Stimulated activated CD4-positive, alpha-beta T cell treated with anti-CD3 and anti-CD28 coated beads, Interleukin-1b, Interleukin-23, amount 100 ng/mL, for 48 hours (primary cell): ENCODE measurements around the gene IRX4.
"Not testable (repeated sequence)": the region's sequence is repeated elsewhere in the genome, so short reads cannot be mapped to it uniquely, and the experiment has no call there.

ENCODE experiments used
- DNase-seq: peaks from one replicate; pipeline ENCODE4 v3.0.0-alpha.2; 2020

IRX4 gene

DNA sequence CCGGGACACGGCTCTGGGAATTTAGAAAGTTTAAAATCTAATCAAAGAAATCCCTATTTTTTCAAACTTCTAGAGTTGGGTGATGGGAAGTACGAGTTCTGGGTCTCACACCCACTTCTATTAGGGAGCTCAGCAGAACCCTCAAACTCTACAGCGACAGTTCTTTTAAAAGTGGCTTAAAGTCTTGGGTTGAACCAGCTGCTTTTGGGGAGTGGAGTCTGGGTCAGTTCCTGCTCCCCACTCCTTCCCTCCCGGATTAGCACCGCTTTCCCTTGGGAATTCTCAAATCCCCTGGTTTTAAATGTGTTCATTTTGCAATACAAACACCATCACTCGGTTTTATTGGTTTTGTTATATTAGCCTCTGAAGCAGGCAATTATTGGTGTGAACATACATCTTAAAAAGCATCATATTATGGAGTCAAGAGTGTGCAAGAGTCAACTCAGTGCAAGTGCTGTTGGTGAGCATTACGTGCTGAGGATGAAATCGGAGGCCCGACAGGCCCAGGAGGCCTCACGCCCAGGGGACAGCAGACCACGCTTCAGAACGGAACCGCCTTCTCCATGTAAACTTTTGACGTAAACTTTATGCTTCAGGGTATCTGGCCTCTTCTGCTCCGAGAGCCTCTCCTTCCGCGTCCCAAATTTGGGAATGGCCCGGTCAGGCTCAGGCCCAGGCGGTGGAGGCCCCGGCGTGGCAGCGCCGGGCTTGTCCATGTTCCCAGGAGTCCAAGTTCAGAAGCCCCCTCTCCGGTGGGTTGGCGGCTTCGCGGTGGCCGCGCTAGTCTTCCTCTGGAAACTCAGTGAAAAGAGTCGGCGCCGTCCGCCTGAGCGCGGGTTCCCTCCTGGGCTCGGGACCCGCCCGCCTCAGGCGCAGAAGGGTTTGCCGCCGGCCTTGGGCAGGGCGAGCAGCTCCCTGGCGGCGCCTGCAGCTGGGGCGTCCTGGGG is 5.3 kb downstream of the IRX4 start:
- DNase-seq = no peak

DNA sequence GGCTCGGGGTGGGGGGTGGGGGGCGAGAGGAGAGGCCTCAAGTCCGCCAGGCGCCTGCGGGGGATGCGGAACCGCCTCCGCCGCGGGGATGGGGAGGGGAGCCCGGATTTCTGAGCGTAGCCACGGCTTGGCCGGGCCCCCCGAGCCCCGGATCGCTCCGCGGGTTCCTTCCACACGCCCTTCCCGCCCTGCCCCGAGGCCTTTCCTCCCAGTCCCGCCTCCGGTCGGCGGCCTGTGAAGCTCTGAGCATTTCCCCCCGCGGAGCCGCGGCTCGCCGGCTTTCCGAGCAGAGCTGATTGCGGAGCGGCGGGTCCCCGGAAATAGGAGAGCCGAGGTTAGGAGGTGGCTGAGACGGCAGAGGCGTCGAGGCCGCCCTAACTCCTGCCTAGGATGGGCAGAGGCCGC is 6.1 kb downstream of the IRX4 start:
- DNase-seq = no peak

DNA sequence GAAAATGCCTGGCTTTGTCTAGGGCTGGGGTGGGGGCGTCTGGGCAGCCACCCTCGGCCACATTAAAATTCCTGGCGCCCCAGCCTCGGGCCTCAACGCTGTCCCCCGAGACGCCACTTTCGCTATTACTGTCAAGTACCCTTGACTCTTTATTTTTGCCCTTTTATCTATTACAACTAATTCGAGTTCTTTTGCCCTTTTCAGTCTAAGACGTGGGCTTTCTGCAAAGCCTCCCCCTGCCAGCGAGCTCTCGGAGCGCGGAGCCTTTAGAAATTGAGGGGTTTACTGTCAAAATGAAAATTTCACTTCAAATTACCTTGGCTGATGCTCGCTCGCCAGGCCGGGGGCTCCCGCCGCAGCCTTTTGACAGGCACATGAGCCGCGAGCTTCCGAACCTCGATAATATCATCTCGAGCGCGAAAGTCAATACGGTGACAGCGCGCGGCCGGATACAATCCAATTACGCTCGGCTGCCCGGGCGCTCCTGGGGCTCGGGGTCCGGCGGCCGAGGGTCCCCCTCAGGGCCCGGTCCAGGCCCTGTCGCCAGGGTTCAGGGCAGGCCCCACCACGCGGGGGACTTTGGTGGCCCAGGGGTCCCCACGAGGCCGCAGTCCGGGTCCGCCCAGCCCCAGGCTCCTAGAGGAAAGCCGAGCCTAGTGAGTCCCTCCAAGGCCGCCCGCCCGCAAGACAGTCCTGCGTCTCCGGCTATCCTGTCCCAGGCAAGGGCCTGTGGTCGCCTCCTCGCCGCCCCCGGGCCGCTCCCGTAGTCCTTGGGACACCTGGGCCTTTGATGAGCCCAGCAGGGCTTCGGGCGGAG is 6.7 kb downstream of the IRX4 start:
- DNase-seq = no peak

DNA sequence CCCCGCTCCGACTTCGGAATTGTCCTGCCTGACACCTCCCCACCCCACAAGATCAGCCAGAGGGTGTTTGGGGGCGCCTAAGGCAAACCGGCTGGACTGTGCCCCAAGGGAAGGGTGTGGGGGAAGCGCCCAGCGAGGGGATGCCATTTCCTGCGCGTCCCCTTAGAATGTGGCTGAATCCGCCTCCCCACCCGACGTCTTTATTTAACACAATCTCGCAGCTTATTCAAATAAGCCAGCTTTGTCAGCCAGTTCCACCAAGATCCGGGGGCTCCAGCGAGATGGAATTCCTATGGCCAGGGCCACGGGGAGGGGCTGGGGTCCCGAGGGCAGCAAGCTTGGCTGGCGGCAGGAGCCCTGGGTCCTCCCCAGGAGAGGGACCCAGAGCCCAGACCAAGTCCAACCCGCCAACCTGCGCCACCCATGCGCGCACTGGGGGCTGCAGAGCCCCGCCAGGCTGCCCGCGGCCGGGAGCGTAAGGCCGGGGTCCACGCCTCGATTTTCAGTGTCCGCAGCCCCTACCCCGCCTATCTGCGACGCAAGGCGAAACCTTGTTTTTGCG is 7.4 kb downstream of the IRX4 start:
- no peak for DNase-seq

DNA sequence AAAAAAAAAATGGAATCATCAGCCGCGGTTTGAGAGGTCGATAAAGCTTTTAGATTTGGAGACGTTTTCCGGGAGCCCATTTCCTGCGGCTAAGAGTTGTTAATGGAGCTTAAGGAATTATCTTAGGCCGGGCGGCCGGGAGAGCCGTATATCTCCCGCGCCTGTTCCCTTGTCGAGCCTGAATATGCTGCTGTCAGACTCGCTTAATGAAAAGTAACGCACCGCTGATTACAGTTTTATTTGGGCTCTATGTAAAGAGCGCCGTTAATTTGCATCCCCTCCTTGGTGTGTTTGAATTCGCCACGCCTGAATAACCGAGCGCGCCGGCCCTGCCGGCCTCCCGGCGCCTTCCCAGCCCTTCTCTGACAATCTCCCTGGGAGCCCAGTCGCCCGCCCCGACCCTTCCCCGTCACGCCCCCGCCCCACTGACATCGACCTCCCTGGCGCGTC is 7.9 kb downstream of the IRX4 start:
- no peak for DNase-seq

DNA sequence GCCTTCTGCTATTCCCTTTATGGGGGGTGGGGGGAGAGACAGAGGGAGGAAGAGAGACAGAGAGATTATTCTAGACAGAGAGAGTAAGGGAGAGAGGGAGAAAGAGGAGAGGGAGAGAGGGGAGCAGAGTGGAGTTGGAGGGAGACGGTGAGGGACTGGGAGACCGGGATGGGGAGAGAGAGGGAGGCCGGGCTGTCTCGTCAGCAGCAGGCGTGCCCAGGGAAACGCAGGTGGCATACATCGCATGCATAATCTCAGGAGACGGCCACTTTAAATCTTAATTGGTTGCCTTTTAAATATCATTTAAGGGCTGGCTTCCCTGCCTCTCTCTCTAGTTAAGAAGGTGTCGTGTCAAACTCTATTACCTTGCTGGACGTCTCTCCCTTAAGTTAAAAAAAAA is 8.4 kb downstream of the IRX4 start:
- DNase-seq = no peak

DNA sequence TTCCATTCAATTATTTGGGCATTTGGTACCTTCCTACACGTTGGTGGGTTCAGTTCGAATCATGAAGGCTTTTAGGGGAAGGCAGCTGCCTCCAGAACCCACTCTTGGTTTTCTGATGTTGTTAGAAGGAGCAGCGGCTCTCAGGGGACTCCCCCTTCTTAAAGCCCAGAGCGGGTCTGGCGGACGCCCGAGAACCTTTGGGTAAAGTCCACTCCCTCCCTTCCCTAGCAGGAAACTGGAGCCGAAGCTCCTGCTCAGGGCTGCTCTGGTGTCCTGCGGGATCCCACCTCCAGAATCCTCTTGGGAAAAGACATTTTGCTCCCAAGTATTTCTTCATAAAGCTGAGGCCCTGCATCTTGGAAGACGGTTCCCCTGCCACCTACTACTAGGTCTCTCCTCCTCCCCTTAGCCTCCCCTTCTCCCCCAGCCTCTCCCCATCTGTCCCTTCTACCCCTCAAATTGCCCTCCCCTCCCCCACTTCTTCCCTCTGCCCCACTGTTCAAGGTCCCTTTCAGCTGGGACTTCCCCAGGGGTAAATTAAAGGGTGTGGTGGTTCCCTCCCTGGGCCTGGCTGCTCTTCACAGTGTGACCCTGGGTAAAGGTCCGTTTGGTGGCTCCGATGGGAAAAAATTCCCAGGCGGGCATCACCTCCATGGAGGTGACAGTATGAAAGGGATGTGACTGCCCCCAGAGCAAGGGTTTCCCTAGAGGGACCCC is 9.3 kb downstream of the IRX4 start:
- no peak for DNase-seq

DNA sequence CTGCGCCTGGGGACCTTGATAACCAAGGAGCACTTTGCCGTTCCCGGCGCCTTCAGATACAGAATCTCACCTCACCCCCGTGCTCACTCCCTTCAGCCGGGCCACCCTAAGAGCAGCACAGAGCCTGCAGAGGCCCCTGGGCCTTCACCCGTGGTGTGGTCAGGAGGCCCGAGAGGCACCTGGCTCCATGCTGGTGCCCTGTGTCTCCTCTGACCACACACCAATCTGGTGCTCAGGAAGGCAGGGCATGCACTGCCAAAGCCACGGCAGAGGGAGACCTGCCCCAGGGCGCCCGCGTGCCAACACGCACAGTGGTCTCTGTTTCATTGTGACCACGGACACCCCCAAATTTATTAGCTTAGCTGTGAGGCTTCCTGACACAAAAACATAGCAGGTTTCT is 11.3 kb downstream of the IRX4 start:
- DNase-seq = no peak

DNA sequence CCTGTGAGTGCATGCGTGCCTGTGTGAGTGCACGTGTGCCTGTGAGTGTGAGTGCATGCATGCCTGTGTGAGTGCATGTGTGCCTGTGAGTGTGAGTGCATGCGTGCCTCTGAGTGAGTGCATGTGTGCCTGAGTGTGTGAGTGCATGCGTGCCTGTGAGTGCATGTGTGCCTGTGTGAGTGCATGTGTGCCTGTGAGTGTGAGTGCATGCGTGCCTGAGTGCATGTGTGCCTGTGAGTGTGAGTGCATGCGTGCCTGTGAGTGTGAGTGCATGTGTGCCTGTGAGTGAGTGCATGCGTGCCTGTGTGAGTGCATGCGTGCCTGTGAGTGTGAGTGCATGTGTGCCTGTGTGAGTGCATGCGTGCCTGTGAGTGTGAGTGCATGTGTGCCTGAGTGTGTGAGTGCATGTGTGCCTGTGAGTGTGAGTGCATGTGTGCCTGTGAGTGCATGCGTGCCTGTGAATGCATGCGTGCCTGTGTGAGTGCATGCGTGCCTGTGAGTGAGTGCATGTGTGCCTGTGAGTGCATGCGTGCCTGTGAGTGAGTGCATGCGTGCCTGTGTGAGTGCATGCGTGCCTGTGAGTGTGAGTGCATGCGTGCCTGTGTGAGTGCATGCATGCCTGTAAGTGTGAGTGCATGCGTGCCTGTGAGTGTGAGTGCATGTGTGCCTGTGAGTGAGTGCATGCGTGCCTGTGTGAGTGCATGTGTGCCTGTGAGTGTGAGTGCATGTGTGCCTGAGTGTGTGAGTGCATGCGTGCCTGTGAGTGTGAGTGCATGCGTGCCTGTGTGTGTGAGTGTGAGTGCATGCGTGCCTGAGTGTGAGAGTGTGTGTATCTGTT is 12.1 kb downstream of the IRX4 start:
- DNase-seq = not testable (repeated sequence)

DNA sequence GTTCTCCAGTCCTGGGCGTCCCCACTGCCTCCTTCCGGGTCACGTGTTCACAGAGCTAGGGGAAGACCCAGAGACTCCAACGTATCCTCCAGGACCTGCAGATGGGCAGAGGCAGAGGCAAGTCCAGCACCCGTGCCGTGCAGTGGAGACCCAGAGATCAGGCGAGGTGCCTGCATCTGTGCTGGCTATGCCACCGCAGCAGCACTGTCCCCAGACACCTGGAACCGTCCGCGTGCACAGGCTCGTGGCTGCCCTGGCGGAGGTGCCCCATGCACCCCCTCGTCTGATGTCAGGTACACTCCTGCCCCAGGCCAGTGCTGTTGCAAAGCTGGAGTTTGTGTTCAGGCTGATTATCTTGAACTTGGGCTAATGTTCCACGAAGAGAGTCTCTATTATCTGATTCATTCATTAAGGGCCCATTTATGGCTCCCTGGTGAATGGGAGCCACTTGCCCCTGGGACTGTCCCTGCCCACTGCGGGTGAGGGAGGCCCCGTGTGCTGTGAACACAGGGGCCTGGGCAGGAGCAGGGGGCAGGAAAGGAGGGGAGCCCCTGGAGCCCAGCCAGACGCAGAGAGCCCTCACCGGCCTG is 13.7 kb downstream of the IRX4 start:
- DNase-seq = no peak

DNA sequence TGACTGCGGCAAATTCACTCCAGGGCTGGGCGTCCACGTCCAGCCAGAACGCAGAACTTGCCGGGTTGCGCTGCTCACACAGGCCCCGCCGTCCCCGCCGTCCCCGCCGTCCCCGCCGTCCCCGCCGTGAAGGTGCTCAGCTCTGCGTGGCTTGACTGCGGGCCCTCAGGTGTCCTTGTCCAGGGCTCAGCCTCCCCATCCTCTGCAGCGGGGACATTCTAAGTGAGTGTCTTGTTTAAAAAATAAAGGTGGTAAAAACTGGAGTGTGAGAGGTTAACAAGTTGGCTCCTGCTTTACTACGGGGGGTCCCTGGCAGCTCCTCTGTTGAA is 14.9 kb downstream of the IRX4 start:
- DNase-seq = no peak

DNA sequence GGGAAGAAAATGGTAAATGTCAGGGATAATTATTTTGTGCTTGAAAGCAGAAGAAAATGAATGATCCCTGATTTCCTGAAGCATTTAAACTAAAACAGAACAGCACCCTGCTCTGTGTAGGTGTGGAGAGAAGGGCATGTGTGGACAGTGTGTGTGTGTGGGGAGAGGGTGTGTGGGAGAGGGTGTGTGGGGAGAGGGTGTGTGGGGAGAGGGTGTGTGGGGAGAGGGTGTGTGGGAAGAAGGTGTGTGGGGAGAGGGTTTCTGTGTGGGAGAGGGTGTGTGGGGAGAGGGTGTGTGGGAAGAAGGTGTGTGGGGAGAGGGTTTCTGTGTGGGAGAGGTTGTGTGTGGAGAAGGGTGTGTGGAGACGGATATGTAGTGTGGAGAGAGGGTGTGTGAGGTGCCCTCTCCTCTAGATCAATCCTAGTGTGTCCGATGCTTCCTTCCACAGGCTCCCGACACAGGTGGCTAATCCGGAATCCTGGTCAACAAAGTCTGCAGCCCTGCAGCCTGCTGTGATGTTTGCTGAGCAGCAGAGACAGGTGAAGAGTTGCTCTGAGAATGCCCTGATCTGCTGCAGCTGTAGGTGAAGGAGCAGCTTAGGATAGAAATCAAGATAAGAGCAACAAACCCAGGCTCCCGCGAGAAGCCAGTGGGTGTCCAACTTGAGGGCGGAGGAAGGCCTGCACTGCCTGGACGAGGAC is 15.5 kb downstream of the IRX4 start:
- DNase-seq = no peak

DNA sequence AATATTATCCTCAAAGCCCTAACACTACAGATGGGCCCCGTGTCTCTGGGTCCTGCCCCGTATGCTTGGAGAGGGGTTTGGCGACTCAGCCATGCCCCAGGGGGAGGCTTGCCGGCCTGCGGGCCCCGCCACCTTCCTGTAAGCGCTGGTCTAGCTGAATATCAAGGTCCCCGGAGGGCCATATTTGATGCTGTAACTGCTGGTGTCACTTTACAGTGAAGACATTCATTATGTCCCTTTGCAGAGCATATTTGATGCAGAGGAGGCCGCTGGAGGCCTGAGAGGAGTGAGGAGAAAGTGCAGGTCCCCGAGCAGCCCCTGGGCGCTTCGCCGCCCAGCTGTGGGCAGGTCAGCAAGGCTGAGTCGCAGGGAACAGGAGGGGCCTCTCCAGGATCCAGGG is 16.8 kb downstream of the IRX4 start:
- DNase-seq = no peak

DNA sequence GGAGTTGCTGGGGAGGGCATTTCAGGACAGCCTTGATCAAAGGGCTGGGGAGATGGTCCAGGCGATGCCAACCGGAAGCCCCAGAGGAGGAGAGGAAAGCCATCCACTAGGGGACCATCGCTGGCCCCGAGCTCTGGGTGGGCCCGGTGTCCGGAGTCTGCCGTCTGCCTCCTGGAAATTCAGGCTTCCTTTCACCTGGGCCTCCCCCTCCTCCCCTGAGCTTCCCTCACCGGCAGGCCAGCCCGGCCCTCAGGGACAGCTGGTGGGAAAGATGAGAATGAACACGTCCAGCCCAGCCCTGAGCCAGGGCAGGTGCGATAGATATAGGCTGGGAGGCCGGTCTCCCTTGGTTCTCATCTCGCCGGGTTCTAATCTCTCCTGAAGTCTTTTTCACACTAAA is 17.2 kb downstream of the IRX4 start:
- no peak for DNase-seq

DNA sequence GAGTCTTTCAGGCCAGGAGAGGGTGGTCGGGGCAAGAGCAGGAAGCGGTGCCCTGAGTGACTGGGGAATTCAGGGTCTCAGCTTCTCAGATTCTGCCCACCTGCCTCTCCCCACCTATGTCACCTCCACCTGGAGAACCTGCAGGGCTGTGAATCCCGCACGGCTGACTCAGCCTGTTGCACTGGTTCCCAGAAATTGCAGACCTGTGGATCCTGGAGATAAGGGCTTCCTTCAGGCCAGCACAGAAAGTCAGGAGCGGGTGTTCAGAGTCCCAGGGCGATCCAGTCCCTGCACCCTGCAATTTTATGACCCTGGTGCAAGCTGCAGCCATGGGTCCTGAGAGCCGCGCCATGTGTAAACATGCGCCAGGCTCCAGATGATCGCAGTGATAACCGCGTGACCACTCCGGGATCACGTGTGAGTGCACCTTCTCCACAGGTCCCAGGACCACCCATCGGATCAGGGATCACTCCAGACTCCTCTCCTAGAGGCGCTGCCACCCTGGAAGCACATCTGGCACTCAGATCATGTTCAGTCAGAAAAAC is 17.8 kb downstream of the IRX4 start:
- DNase-seq = no peak

DNA sequence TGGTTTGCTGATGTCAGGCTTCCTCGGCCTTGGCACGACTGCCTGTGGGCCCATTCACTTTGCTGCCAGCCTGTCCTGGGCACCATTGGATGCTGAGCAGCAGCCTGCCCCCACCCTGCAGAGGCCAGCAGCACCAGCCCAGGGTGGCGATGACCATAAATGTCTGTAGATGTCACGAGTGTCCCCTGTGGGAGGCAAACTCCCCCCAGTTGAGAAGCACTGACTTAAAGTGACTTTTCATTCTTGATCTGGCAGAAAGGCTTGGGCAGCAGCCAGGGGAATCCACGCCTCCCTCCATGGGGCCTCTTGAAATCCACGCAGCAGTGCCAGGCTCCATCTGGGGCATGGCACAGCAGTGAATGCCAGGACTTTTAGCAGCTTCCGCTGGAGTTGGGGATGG is 21.8 kb downstream of the IRX4 start:
- DNase-seq = no peak

DNA sequence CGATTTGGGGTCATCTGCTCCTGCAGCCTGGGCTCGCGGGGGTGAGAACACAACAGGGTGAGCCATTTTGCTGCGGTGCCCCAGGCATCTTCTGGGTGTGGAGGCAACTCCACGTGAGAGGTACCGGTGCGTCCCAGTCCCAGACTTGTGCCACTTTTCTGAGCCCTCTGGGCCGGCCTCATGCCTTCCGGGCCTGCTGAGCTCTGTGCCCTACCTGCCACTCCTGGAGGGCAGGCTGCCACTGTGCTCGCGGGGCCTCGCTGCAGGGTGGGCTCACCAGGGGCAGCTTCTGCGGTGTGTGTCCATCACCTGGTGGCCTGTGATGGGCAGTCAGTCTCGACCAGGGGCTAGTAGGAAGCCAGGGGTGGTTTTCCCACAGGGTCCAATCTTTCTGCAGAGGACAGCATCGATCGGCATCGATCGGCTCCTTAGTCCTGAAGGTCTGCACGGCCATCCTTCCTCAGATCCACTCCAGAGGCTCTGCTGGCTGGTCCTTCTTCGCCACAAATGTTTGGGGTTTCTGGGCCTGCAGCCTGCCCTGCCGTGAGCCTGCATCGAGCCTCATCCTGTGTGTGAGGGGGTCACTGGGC is 22.6 kb downstream of the IRX4 start:
- DNase-seq = no peak

DNA sequence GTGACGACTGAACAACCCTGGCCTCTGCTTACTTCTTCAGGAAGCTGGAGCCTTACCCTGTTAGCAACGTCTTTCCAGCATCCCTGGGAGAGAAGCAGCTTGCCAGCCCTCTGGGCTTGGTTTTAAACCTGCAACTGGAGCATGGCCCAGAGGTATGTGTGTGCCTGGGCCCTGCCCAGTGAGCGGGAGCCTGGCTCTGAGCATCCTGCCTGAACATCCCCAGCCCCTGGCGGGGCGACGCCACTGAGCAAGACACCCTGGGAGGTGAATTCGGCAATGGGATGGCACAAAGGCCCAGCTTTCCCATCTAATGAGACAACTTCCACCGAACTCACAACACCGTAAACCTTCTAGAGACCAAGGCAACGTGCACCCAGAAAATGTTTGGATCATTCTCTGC is 23.6 kb downstream of the IRX4 start:
- DNase-seq = no peak

DNA sequence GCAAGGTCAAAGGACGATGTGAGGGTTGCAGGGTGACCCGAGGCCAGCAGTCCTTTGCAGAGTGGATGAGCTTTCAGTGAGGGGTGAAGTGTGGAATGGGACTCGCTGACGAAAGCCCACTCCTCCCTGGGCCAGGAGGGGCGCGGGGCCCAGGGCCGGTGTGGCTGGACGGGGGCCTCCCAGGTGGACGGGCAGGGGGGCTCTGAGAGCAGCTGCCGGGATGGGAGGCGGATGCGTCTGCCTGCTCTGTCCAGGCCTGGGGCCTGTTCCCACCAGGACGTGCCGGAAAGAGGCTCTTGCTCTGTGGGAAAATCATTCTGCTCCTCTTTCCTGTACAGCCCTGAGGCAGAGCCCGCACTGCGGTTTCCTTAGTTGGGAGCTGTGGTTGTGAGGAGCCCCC is 24.3 kb downstream of the IRX4 start:
- DNase-seq = no peak

DNA sequence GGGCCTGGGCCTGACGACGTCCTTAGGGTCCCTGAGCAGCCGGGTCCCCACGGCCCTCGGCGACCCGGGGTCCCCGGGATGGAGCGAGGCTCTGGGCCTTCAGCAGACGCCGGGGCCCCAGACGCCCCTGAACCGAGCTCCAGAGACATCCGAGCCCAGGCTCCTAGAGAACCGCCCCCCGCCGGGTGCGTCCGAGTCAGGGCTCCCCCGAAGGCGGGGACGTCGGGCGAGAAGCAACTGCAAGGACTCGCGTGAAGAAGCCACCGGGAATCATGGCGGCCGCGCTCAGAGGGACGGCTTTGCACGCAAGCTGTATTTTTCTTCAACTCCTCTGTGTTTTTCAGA is 25.5 kb downstream of the IRX4 start:
- DNase-seq = no peak
